ENCODE results near the gene KHDC3L. TPM values are rescaled to one million over a fixed set of nuclear protein-coding genes. Genes with fewer than 3 reads are reported as not detected.
"Not testable (repeated sequence)": the region's sequence is repeated elsewhere in the genome, so short reads cannot be mapped to it uniquely, and the experiment has no call there.

KHDC3L gene
- polyA plus RNA-seq, 1 donor: not detected

- no peak for DNase-seq (ENCODE audit: low read depth)
Observed at GRCh38 chr6:73369563-73369962, 7.1 kb downstream of the KHDC3L start, which contains the start of gene OOEP. OOEP (minus strand) TSS chr6:73369897; CDS start chr6:73369792, 105 bp downstream.

- DNase-seq (ENCODE audit: low read depth): no peak
Observed at GRCh38 chr6:73371984-73372383, 9.5 kb downstream of the KHDC3L start.

- DNase-seq (ENCODE audit: low read depth): no peak
Observed at GRCh38 chr6:73372516-73372915, 10.1 kb downstream of the KHDC3L start.

GRCh38 chr6:73375216-73375615 lies 12.8 kb downstream of the KHDC3L start:
- DNase-seq (ENCODE audit: low read depth): no peak

DNA sequence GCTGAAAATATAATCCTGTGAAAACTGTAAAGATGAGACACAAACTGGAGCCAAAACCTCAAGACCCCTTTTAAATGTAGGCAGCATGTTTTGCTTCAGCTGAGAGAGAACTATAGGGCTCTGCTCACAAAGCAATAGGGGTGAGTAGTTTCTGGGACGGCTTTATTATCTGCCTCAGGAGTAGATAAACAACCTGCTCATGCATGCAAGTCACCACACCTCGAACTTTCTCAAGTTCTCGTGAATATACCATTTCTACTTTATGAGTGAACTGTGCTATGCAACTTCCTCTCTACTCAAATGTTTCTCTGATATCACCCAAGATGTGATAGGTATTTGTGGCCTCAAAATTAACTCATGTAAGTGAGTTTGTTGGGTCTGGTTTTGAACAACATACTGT lies 14.8 kb downstream of the KHDC3L start:
- no peak for DNase-seq (ENCODE audit: low read depth)

GRCh38 chr6:73381531-73381930 lies 19.1 kb downstream of the KHDC3L start:
- not testable (repeated sequence) for DNase-seq (ENCODE audit: low read depth)

- no peak for DNase-seq (ENCODE audit: low read depth)
Observed at GRCh38 chr6:73382462-73383113, 20.1 kb downstream of the KHDC3L start.

DNA sequence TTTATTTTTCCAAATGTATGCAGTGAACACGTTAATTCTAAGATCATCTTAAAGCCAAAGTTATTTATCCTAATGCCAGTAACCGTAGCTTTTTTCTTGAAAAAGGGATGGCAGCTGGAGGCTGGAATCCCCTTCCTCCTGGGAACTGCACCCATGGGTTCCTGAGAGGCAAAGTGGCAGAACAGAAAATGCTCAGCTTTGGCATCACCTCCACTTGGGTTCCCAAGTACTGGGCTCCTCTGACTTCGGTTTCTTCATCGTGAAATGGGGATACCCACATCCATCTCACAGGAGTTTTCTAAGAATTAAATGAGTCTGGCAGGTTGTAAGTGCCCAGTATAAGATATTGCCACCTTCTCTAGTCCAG lies 26.0 kb downstream of the KHDC3L start:
- no peak for DNase-seq (ENCODE audit: low read depth)

- no peak for DNase-seq (ENCODE audit: low read depth)
Observed at GRCh38 chr6:73388800-73389512, 26.5 kb downstream of the KHDC3L start.

GRCh38 chr6:73389854-73390253 lies 27.4 kb downstream of the KHDC3L start:
- no peak for DNase-seq (ENCODE audit: low read depth)

- no peak for DNase-seq (ENCODE audit: low read depth)
Observed at GRCh38 chr6:73391675-73392074, 29.2 kb downstream of the KHDC3L start.

DNA sequence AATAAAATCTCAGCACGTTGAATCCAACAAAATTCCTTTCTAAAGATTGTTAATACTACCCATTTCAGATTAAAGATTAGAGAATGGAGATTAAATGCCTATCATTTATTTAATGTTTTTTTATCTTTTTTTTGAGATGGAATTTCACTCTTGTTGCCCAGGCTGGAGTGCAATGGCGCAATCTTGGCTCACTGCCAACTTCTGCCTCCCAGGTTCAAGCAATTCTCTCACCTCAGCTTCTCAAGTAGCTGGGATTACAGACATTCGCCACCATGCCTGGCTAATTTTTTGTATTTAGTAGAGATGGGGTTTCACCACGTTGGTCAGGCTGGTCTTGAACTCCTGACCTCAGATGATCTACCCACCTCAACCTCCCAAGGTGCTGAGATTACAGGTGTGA lies 29.7 kb downstream of the KHDC3L start:
- DNase-seq (ENCODE audit: low read depth): not testable (repeated sequence)

DNA sequence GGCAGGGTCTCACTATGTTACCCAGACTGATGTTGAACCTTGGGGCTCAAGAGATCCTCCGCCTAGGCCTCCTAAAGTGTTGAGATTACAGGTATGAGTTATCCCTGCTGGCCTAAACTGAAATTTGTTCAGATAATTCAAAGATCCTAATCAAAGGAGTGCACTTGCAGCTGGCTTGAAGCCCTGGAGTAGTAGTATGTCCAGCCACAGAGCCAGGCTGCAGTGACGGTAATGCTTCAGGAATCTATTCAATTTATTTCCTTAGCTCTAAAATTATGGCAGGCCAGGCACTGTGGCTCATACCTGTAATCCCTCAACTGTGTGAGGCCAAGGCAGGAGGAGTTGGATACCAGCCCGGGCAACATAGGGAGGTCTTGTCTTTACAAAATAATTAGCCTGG lies 30.8 kb downstream of the KHDC3L start:
- DNase-seq (ENCODE audit: low read depth): no peak

- no peak for DNase-seq (ENCODE audit: low read depth)
Observed at GRCh38 chr6:73394577-73395354, 32.3 kb downstream of the KHDC3L start, which contains the start of gene DDX43. DDX43 (plus strand) TSS chr6:73394828; CDS start chr6:73394906, 78 bp downstream.

- DNase-seq (ENCODE audit: low read depth): no peak
Observed at GRCh38 chr6:73395875-73396274, 33.4 kb downstream of the KHDC3L start.

DNA sequence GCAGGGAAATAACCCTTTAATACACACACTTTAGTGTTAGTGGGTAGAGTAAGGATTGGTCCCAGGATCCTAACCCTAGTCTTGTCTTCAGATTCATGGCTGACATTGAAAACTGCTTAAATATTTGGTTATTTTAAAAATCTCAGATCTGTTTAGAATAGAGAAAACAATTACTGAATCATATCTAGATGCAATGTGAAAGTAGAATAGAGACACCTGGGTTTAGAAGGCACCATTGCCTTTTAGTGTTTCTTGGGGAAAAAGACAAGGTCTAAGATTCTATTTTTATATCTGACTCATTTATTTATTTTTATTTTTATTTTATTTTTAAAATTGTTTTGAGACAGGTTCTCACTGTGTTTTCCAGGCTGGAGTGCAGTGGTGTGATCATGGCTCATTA lies 38.2 kb downstream of the KHDC3L start:
- no peak for DNase-seq (ENCODE audit: low read depth)

DNA sequence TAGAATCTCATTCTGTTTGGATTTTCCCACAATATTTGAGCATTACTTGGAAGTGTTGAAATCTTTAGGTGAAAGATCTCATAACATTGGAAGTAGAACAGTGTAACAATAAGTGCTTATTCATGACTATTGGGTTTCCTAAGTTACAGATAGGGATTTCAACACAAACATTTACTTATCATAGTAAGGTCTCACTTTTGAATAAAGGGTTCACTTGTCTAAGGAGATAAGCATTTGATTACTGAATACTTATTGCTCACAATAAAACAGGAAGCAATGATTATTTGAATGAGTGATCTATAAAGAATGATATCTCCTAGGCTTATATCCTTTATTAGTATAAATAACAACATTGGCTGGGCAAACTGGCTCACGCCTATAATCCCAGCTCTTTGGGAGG lies 46.9 kb downstream of the KHDC3L start:
- no peak for DNase-seq (ENCODE audit: low read depth)

GRCh38 chr6:73413102-73413501 lies 50.6 kb downstream of the KHDC3L start:
- no peak for DNase-seq (ENCODE audit: low read depth)
